ENCODE results near the gene NXPH4. TPM values are rescaled to one million over a fixed set of nuclear protein-coding genes. Genes with fewer than 3 reads are reported as not detected.

The NXPH4 gene
- polyA plus RNA-seq, 1 experiment, result 2.8 TPM

DNA sequence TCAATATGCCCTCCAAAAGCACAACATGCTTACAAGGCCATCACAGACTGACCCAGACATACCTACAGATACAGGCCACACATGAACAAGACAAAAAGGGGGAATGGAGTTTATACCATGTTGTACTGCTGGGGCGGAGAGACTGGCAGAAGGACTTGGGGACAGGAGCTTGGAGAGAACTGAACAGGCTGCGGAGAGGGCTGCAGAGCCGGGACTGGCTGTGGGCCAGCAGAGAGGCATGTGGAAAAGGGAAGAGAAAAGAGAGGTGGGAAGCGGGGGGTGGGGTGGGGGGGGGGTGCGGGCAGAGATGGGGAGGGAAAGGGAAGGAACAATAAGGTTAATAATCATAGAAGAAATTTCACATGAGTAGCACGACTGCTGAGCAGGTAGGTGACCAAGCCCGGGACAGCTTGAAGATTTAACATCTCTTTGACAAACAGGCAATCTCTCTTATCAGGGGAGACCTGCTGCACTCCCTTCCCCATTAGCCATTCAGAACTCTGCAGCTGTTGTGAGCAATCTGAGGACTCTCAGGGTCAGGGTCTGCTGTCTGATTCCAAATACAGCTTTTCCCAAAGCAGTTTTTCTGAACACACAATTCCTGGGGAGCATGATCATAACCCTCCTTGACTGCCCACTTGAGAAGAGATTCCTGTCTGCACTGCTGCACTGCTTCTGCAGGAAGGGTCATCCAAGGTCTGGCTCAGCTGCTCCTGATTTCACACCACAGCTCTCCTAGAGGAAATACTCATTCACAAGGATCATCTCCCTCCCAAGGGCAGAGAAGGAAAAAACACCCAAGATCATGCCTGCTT lies 56.0 kb downstream of the NXPH4 start:
- H3K36me3 ChIP-seq (ENCODE audit: control insufficient read depth, insufficient read depth, low read length), result peaks cover 10% of the 10 kb centered on the region
- H3K27me3 ChIP-seq (ENCODE audit: control insufficient read depth, insufficient read depth, low read length), result no peaks in the 10 kb centered on the region
- CTCF ChIA-PET, result interaction anchor here (1.0 to 3.3 kb wide), 6 partner anchors 9 to 185 kb away, joined by 3 to 12 read pairs (median 8); partner anchors contain the start of gene INHBE
- DNase-seq (ENCODE audit: low read depth), result peak; percentile 10
- no peak overlapping the region for H3K4me3 ChIP-seq (ENCODE audit: low read depth, low read length)
- POLR2A ChIA-PET, result interaction anchor here (0.6 kb wide), 1 partner anchor 343 kb away, joined by 3 read pairs; no protein-coding TSS in a partner anchor
- TF ChIP-seq CTCF (IDR thresholded peaks at IDR 0.05; ENCODE audit: insufficient read depth, low read depth, low read length), result no peak

- no peak overlapping the region for H3K4me3 ChIP-seq (ENCODE audit: low read depth, low read length)
- ChIA-PET CTCF (interaction anchor here (1.2 to 2.1 kb wide), 3 partner anchors 10 to 182 kb away, joined by 4 to 10 read pairs (median 5); partner anchors contain the start of gene INHBE), POLR2A (no interaction called here)
- peaks cover 6% of the 10 kb centered on the region; the same call in 1 of the 2 replicates for H3K36me3 ChIP-seq (ENCODE audit: control insufficient read depth, insufficient read depth, low read length)
- no peak for TF ChIP-seq CTCF (IDR thresholded peaks at IDR 0.05; ENCODE audit: insufficient read depth, low read depth, low read length)
- no peak for DNase-seq (ENCODE audit: low read depth)
- H3K27me3 ChIP-seq (ENCODE audit: control insufficient read depth, insufficient read depth, low read length), result no peaks in the 10 kb centered on the region
These were observed 56.9 kb downstream of the NXPH4 start for GRCh38 chr12:57273516-57273915.

Small RNA genes within 50 kb of the gene (small RNA-seq; reads per million reads assigned to genes)
- gene MIR1228 (ENCODE audit: insufficient read length, low read depth, low replicate concordance), result 1.9 reads per million

Other genes with a start within 250 kb of the NXPH4 start
- gene ZBTB39, start 210.2 kb upstream of the NXPH4 start, polyA plus RNA-seq (2011; rRNA removed), result 3.9 and 4.2 TPM in 2 replicates
- not detected in 2 replicates for gene TAC3, start 200.3 kb upstream of the NXPH4 start, polyA plus RNA-seq (2011; rRNA removed)
- 0.02 and 0.15 TPM in 2 replicates for gene MYO1A, start 166.7 kb upstream of the NXPH4 start, polyA plus RNA-seq (2011; rRNA removed)
- 6.7 and 12.0 TPM in 2 replicates for gene NEMP1, start 138.0 kb upstream of the NXPH4 start, polyA plus RNA-seq (2011; rRNA removed)
- 41.7 and 50.2 TPM in 2 replicates for gene NAB2, start 127.7 kb upstream of the NXPH4 start, polyA plus RNA-seq (2011; rRNA removed)
- gene STAT6, start 105.4 kb upstream of the NXPH4 start, polyA plus RNA-seq (2011; rRNA removed), result 110 and 177 TPM in 2 replicates
- gene LRP1, start 88.3 kb upstream of the NXPH4 start, polyA plus RNA-seq (2011; rRNA removed), result 58.5 and 117 TPM in 2 replicates
- not detected in 2 replicates for gene LRP1-AS, start 69.2 kb upstream of the NXPH4 start, polyA plus RNA-seq (2011; rRNA removed)
- 299 and 550 TPM in 2 replicates for gene SHMT2, start 12.9 kb downstream of the NXPH4 start, polyA plus RNA-seq (2011; rRNA removed)
- 0.12 and 0.48 TPM in 2 replicates for gene STAC3, start 34.4 kb downstream of the NXPH4 start, polyA plus RNA-seq (2011; rRNA removed)
- 12.6 and 27.4 TPM in 2 replicates for gene R3HDM2, start 214.2 kb downstream of the NXPH4 start, polyA plus RNA-seq (2011; rRNA removed)
- gene INHBC, start 218.0 kb downstream of the NXPH4 start, polyA plus RNA-seq (2011; rRNA removed), result 0.09 TPM in 1 of 2 replicates, not detected in the other
- gene INHBE, start 238.5 kb downstream of the NXPH4 start, polyA plus RNA-seq (2011; rRNA removed), result 23.1 and 23.9 TPM in 2 replicates
- gene GLI1, start 243.0 kb downstream of the NXPH4 start, polyA plus RNA-seq (2011; rRNA removed), result 5.9 and 9.0 TPM in 2 replicates

All from BJ (cell line).